Muscle of back (tissue), 11 donors: ENCODE results near the gene KCNJ5. TPM values are rescaled to one million over a fixed set of nuclear protein-coding genes. Genes with fewer than 3 reads are reported as not detected.

Experiments
- DNase-seq, 3 donors: peaks; one replicate each; pipeline versions ENCODE4 v3.0.0 to v3.0.0-alpha.2; 2013
- polyA plus RNA-seq, 10 donors: library from polyadenylated mRNA; unstranded; fragments of 120-200 nt; gene quantifications; one replicate each; pipeline ENCODE4 v1.2.1, GENCODE V29; 2013; ENCODE audit not compliant: insufficient read length in 10 of 10

The KCNJ5 gene
- polyA plus RNA-seq, 10 donors: 0.45 to 2.8 (median 0.66) TPM

GRCh38 chr11:128894286-128894681, 3.1 kb downstream of the KCNJ5 start:
- DNase-seq: no peak

GRCh38 chr11:128894685-128895084, 3.5 kb downstream of the KCNJ5 start:
- no peak for DNase-seq

GRCh38 chr11:128895526-128895925, 4.4 kb downstream of the KCNJ5 start:
- no peak for DNase-seq

GRCh38 chr11:128896356-128896755, 5.2 kb downstream of the KCNJ5 start:
- DNase-seq: no peak

- no peak for DNase-seq
Observed at GRCh38 chr11:128897826-128898225, 6.7 kb downstream of the KCNJ5 start.

GRCh38 chr11:128898580-128899344, 7.6 kb downstream of the KCNJ5 start:
- DNase-seq: no peak

- no peak for DNase-seq
Observed at GRCh38 chr11:128900468-128900867, 9.3 kb downstream of the KCNJ5 start.

- DNase-seq: no peak
Observed at GRCh38 chr11:128901653-128902514, 10.7 kb downstream of the KCNJ5 start.

GRCh38 chr11:128902515-128903066, 11.4 kb downstream of the KCNJ5 start:
- DNase-seq: peak in 1 of 3 donors; percentile 45

- peak in 1 of 3 donors; percentile 45 for DNase-seq
Observed at GRCh38 chr11:128903248-128904061, 12.3 kb downstream of the KCNJ5 start.

GRCh38 chr11:128904303-128904655, 13.1 kb downstream of the KCNJ5 start:
- DNase-seq: no peak

- DNase-seq: peak in 2 of 3 donors; percentile 22 to 73
Observed at GRCh38 chr11:128904656-128905344, 13.6 kb downstream of the KCNJ5 start.

GRCh38 chr11:128905345-128906184, 14.4 kb downstream of the KCNJ5 start:
- DNase-seq: peak in 2 of 3 donors; percentile 34 to 75

- no peak for DNase-seq
Observed at GRCh38 chr11:128906185-128907050, 15.3 kb downstream of the KCNJ5 start.

- no peak for DNase-seq
Observed at GRCh38 chr11:128907585-128907984, 16.4 kb downstream of the KCNJ5 start.

GRCh38 chr11:128908391-128909246, 17.5 kb downstream of the KCNJ5 start:
- DNase-seq: peak in 1 of 3 donors; percentile 60

GRCh38 chr11:128909438-128910125, 18.4 kb downstream of the KCNJ5 start:
- no peak for DNase-seq
